ENCODE measurements around the gene GIMAP1. TPM values are rescaled to one million over a fixed set of nuclear protein-coding genes. Genes with fewer than 3 reads are reported as not detected.
"Not testable (repeated sequence)": the region's sequence is repeated elsewhere in the genome, so short reads cannot be mapped to it uniquely, and the experiment has no call there.

The GIMAP1 gene
- total and polyA plus RNA-seq, 8 donors, result 0.39 to 2.0 (median 1.1) TPM

- FAIRE-seq; H3K4me3 ChIP-seq; H3K4me1 ChIP-seq; ATAC-seq; DNase-seq; H3K27me3 ChIP-seq; H3K36me3 ChIP-seq; H3K9me3 ChIP-seq; intact Hi-C loops (cut with DNase I); H3K27ac ChIP-seq: not testable (repeated sequence)
- 67 to 78% methylated on average over 1 to 2 of the region's 2 CpGs for WGBS, 2 donors
These were observed 36.0 kb upstream of the GIMAP1 start for GRCh38 chr7:150680364-150680763.

GRCh38 chr7:150685219-150686029 is 31.0 kb upstream of the GIMAP1 start, which contains the start of gene GIMAP2:
Gene GIMAP2, plus strand, starts transcription at chr7:150685706. Its CDS starts 1,354 bp downstream, at chr7:150687060.
- Histone ChIP-seq H3K4me3 (peak within 1 kb of the TSS in 3 of 4 donors; percentile 1 to 34 (median 17)), H3K27ac (peak within 1 kb of the TSS in 2 of 4 donors; percentile 1 to 47), H3K36me3 (no peaks in the 10 kb centered on the region), H3K9me3 (no peaks in the 10 kb centered on the region), H3K4me1 (no peaks in the 10 kb centered on the region), H3K27me3 (no peaks in the 10 kb centered on the region)
- WGBS, 2 donors, result 23% methylated on average over 6 of the region's 6 CpGs
- no peak for DNase-seq
- FAIRE-seq, result no peak
- intact Hi-C loops (cut with DNase I), result no loop called here
- peak in 3 of 4 donors; percentile 72 to 91 (median 88) for ATAC-seq
- no peak for TF ChIP-seq CTCF (IDR thresholded peaks at IDR 0.05)

GRCh38 chr7:150686030-150686631 is 30.3 kb upstream of the GIMAP1 start:
- no peaks in the 10 kb centered on the region for H3K27me3 ChIP-seq
- H3K4me3 ChIP-seq, result peak overlapping the region in 3 of 4 donors; percentile 1 to 34 (median 17)
- DNase-seq (no peak), ATAC-seq (peak in 2 of 4 donors; percentile 43 to 54), FAIRE-seq (no peak)
- no peaks in the 10 kb centered on the region for H3K9me3 ChIP-seq
- H3K27ac ChIP-seq, result peak overlapping the region in 2 of 4 donors; percentile 1 to 47
- intact Hi-C loops (cut with DNase I), result no loop called here
- WGBS, 2 donors, result 63 to 82% methylated on average over 9 of the region's 9 CpGs
- no peaks in the 10 kb centered on the region for H3K4me1 ChIP-seq
- no peak for TF ChIP-seq CTCF (IDR thresholded peaks at IDR 0.05)
- H3K36me3 ChIP-seq, result no peaks in the 10 kb centered on the region

GRCh38 chr7:150688630-150689029 is 27.8 kb upstream of the GIMAP1 start:
- Histone ChIP-seq H3K27ac (no peak overlapping the region), H3K4me1 (no peaks in the 10 kb centered on the region), H3K4me3 (no peak overlapping the region), H3K9me3 (no peaks in the 10 kb centered on the region), H3K36me3 (no peaks in the 10 kb centered on the region), H3K27me3 (no peaks in the 10 kb centered on the region)
- FAIRE-seq, result no peak
- ATAC-seq, result no peak
- 76 to 82% methylated on average over 6 of the region's 6 CpGs for WGBS, 2 donors
- intact Hi-C loops (cut with DNase I), result no loop called here
- no peak for TF ChIP-seq CTCF (IDR thresholded peaks at IDR 0.05)
- no peak for DNase-seq

- no peak overlapping the region for H3K4me3 ChIP-seq
- DNase-seq (no peak), FAIRE-seq (no peak), ATAC-seq (no peak)
- H3K27ac ChIP-seq, result no peak overlapping the region
- no peaks in the 10 kb centered on the region for H3K9me3 ChIP-seq
- no peak for TF ChIP-seq CTCF (IDR thresholded peaks at IDR 0.05)
- no peaks in the 10 kb centered on the region for H3K36me3 ChIP-seq
- 35 to 60% methylated on average over 2 of the region's 2 CpGs for WGBS, 2 donors
- intact Hi-C loops (cut with DNase I), result no loop called here
- H3K27me3 ChIP-seq, result no peaks in the 10 kb centered on the region
- no peaks in the 10 kb centered on the region for H3K4me1 ChIP-seq
These were observed 20.8 kb upstream of the GIMAP1 start for GRCh38 chr7:150695654-150696053.
